Astrocyte (in vitro differentiated cells and primary cell): ENCODE measurements around the gene PRKCE. TPM values are rescaled to one million over a fixed set of nuclear protein-coding genes. Genes with fewer than 3 reads are reported as not detected.

ENCODE experiments used
- DNase-seq: peaks from one replicate; pipeline ENCODE4 v3.0.0-alpha.2; 2010; ENCODE audit warnings: low read depth
- FAIRE-seq: peaks from 2 replicates; lab custom pipeline; 2011; peaks lifted over from hg19 to GRCh38; lab: Jason Lieb, UNC
- H2AFZ ChIP-seq: 2 replicates; pipeline ENCODE4 v1.6.0; 2012; ENCODE audit warnings: low read depth, low read length, inconsistent platforms
- H3K27ac ChIP-seq: 2 replicates; pipeline ENCODE4 v1.5.1; 2011; ENCODE audit warnings: low read depth, low read length, inconsistent platforms
- H3K27me3 ChIP-seq: 2 replicates; pipeline ENCODE4 v1.6.0; 2011; ENCODE audit warnings: low read length, inconsistent platforms; ENCODE audit not compliant: insufficient read depth
- H3K36me3 ChIP-seq: 2 replicates; pipeline ENCODE4 v1.5.1; 2011; ENCODE audit warnings: low read length, inconsistent platforms; ENCODE audit not compliant: insufficient read depth
- H3K4me1 ChIP-seq: 2 replicates; pipeline ENCODE4 v1.5.1; 2011; ENCODE audit warnings: low read length, inconsistent platforms; ENCODE audit not compliant: insufficient read depth
- H3K4me2 ChIP-seq: 2 replicates; pipeline ENCODE4 v1.6.0; 2012; ENCODE audit warnings: low read length, inconsistent platforms
- H3K4me3 ChIP-seq: 2 replicates; pipeline ENCODE4 v1.5.1; 2011; ENCODE audit warnings: low read depth, mild to moderate bottlenecking, low read length, inconsistent platforms; ENCODE audit not compliant: insufficient read depth
- H3K79me2 ChIP-seq: 2 replicates; pipeline ENCODE4 v1.6.0; 2012; ENCODE audit warnings: mild to moderate bottlenecking, low read length, inconsistent platforms; ENCODE audit not compliant: insufficient read depth
- H3K9ac ChIP-seq: 2 replicates; pipeline ENCODE4 v1.6.0; 2012; ENCODE audit warnings: mild to moderate bottlenecking, low read length, inconsistent platforms
- H3K9me3 ChIP-seq: 2 replicates; pipeline ENCODE4 v1.5.1; 2012; ENCODE audit warnings: low read depth, mild to moderate bottlenecking, low read length, inconsistent platforms; ENCODE audit not compliant: insufficient read depth
- H4K20me1 ChIP-seq: 2 replicates; pipeline ENCODE4 v1.6.0; 2012; ENCODE audit warnings: low read length, inconsistent platforms; ENCODE audit not compliant: insufficient read depth
- H3K27ac Mint-ChIP-seq: one replicate; pipeline ENCODE4 v1.8.0; 2021; ENCODE audit warnings: mild to moderate bottlenecking, mixed read lengths; ENCODE audit not compliant: unreplicated experiment
- H3K27me3 Mint-ChIP-seq: one replicate; pipeline ENCODE4 v1.8.0; 2021; ENCODE audit warnings: low read depth, mixed read lengths; ENCODE audit not compliant: unreplicated experiment
- H3K36me3 Mint-ChIP-seq: one replicate; pipeline ENCODE4 v1.8.0; 2021; ENCODE audit warnings: low read depth, mixed read lengths; ENCODE audit not compliant: unreplicated experiment
- H3K4me1 Mint-ChIP-seq: one replicate; pipeline ENCODE4 v1.8.0; 2021; ENCODE audit warnings: low read depth, mixed read lengths; ENCODE audit not compliant: unreplicated experiment
- H3K4me3 Mint-ChIP-seq: one replicate; pipeline ENCODE4 v1.8.0; 2021; ENCODE audit warnings: mild to moderate bottlenecking, moderate library complexity, mixed read lengths; ENCODE audit not compliant: unreplicated experiment
- H3K9me3 Mint-ChIP-seq: one replicate; pipeline ENCODE4 v1.8.0; 2021; ENCODE audit warnings: mild to moderate bottlenecking, mixed read lengths; ENCODE audit not compliant: unreplicated experiment
- EZH2 ChIP-seq: IDR thresholded peaks from 2 replicates; pipeline ENCODE4 v1.6.1; 2012; ENCODE audit warnings: mild to moderate bottlenecking, low read length, inconsistent platforms; ENCODE audit not compliant: insufficient read depth
- total RNA-seq: library from RNA; stranded (reverse); gene quantifications from 2 replicates; pipeline ENCODE4 v1.2.1, GENCODE V29; 2021
- TF ChIP-seq, protein P1 (sequence below): IDR thresholded peaks from 2 replicates; pipeline ENCODE4 v1.5.1; 2011; ENCODE audit warnings: low read depth, mild to moderate bottlenecking, inconsistent platforms, low read length, moderate library complexity; ENCODE audit not compliant: insufficient read depth

The PRKCE gene
- total RNA-seq, 1 donor from 2014 or later, result 12.8 TPM

DNA sequence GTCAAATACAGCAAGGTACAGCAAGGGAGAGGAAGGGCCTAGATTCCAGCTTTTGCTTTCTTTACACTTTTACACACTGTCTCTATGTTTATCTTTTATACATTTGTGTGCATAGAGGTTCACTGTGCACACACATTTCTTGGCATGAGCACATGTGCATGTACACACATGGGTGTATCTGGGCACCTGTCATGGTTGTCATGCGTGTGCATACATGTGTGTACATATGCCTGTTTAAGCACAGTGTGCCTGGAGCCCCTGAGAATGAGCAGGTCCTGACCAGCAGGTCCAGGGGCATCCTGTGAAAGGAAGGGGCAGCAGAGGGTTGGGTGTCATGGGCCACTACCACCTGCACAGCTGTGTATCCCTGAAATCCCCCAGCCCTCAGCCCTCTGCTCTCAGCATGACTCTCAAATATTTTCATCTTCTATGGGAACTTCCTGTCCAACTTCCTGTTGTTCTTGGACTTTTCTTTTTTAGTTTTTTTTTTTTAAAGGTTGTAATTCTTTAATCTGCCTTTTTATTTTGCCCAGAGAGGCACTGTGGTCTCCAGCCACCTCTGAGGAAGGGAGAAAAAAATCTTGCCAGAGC lies 548.7 kb downstream of the PRKCE start:
- peak overlapping the region; percentile 47 for H3K27ac Mint-ChIP-seq
- no peak overlapping the region for H3K4me2 ChIP-seq
- DNase-seq (no peak), FAIRE-seq (no peak)
- H2AFZ ChIP-seq, result no peak overlapping the region
- no peaks in the 10 kb centered on the region for H3K79me2 ChIP-seq
- H3K27ac ChIP-seq, result no peak overlapping the region
- peaks cover 2% of the 10 kb centered on the region for H3K9me3 ChIP-seq
- TF ChIP-seq, protein P1, sequence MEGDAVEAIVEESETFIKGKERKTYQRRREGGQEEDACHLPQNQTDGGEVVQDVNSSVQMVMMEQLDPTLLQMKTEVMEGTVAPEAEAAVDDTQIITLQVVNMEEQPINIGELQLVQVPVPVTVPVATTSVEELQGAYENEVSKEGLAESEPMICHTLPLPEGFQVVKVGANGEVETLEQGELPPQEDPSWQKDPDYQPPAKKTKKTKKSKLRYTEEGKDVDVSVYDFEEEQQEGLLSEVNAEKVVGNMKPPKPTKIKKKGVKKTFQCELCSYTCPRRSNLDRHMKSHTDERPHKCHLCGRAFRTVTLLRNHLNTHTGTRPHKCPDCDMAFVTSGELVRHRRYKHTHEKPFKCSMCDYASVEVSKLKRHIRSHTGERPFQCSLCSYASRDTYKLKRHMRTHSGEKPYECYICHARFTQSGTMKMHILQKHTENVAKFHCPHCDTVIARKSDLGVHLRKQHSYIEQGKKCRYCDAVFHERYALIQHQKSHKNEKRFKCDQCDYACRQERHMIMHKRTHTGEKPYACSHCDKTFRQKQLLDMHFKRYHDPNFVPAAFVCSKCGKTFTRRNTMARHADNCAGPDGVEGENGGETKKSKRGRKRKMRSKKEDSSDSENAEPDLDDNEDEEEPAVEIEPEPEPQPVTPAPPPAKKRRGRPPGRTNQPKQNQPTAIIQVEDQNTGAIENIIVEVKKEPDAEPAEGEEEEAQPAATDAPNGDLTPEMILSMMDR, result no peak
- no peak for TF ChIP-seq EZH2
- no peaks in the 10 kb centered on the region for H3K36me3 ChIP-seq
- H3K9me3 Mint-ChIP-seq, result peaks cover 13% of the 10 kb centered on the region
- H3K4me3 ChIP-seq, result no peak overlapping the region
- H4K20me1 ChIP-seq, result no peaks in the 10 kb centered on the region
- H3K4me1 Mint-ChIP-seq, result peaks cover 11% of the 10 kb centered on the region
- H3K4me3 Mint-ChIP-seq, result no peak overlapping the region
- no peaks in the 10 kb centered on the region for H3K4me1 ChIP-seq
- H3K9ac ChIP-seq, result no peak overlapping the region
- H3K36me3 Mint-ChIP-seq, result no peaks in the 10 kb centered on the region
- no peaks in the 10 kb centered on the region for H3K27me3 ChIP-seq
- peaks cover 14% of the 10 kb centered on the region for H3K27me3 Mint-ChIP-seq

DNA sequence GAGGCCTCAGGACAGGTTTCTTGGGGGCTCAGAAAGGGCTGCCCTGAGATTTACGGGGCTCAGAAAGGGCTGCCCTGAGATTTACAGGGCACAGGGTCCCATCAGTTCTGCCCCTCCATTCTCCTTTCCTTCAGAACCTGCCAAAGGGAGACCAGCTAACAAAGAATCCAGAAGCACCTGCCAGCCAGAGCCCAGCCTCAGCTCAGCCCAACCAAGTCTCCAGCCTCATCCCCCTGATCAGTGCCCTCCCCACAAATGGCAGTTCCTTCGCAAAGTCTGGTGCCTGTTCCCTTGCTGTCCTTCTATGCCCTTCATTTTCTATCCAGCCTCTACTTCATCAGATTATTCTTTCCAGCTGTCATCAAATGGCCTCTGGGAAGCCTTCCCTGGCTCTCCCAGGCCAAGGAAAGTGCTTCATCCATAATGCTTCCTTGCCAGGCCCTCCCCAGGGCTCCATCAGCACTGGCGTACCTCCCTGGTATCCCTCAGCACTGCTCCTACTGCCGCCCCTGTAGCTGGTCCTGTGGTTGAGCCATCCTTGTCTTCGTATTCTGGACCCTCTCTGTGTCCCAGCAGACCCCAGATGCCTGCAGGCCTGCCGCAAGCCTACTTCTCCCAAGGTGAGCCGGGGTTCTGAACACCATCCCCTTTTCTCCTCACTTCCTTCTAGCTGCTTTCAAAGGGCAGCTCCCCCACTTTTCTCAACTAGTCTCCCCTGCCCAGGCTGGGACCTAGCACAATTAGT lies 549.6 kb downstream of the PRKCE start:
- Histone ChIP-seq H3K27ac (no peak overlapping the region), H3K4me3 (no peak overlapping the region), H4K20me1 (no peaks in the 10 kb centered on the region), H3K79me2 (no peaks in the 10 kb centered on the region), H3K4me1 (no peaks in the 10 kb centered on the region), H3K9me3 (peaks cover 2% of the 10 kb centered on the region), H2AFZ (no peak overlapping the region), H3K9ac (no peak overlapping the region), H3K4me2 (no peak overlapping the region), H3K27me3 (no peaks in the 10 kb centered on the region), H3K36me3 (no peaks in the 10 kb centered on the region)
- H3K4me1 Mint-ChIP-seq, result peaks cover 11% of the 10 kb centered on the region
- no peak for FAIRE-seq
- H3K36me3 Mint-ChIP-seq, result no peaks in the 10 kb centered on the region
- TF ChIP-seq, protein P1, result no peak
- no peak for TF ChIP-seq EZH2
- H3K27me3 Mint-ChIP-seq, result peaks cover 10% of the 10 kb centered on the region
- peaks cover 13% of the 10 kb centered on the region for H3K9me3 Mint-ChIP-seq
- DNase-seq, result no peak
- H3K27ac Mint-ChIP-seq, result peak overlapping the region; percentile 53
- H3K4me3 Mint-ChIP-seq, result no peak overlapping the region

DNA sequence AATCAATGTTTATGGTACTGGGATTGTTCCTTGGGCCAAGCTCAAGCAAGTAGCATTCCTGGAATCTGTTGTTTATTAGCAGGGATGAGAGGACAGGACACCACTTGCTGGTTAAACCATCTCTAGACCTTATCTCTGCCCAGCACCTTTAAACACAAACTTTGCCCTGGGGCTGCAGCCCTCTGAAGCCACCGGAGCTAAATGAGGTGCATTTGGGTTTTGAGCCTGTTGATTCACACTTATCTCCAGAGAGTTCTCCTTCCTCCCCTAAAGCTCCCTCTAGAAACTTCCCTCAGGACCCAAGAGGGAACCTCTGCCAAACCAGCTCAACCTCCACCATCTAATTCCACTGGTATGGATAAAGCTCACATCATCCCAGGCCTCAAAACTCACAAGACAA lies 551.0 kb downstream of the PRKCE start:
- TF ChIP-seq, protein P1, result no peak
- TF ChIP-seq EZH2, result no peak

More for the DNA sequence above, 551.0 kb downstream of the PRKCE start:
- Mint-ChIP-seq H3K9me3 (peaks cover 14% of the 10 kb centered on the region), H3K27me3 (peaks cover 10% of the 10 kb centered on the region), H3K36me3 (no peaks in the 10 kb centered on the region), H3K4me3 (no peak overlapping the region), H3K4me1 (peaks cover 8% of the 10 kb centered on the region), H3K27ac (no peak overlapping the region)
- Histone ChIP-seq H3K79me2 (no peaks in the 10 kb centered on the region), H2AFZ (no peak overlapping the region), H3K4me1 (no peaks in the 10 kb centered on the region), H3K9me3 (peaks cover 2% of the 10 kb centered on the region), H4K20me1 (no peaks in the 10 kb centered on the region), H3K4me2 (no peak overlapping the region), H3K36me3 (no peaks in the 10 kb centered on the region), H3K4me3 (no peak overlapping the region), H3K27me3 (no peaks in the 10 kb centered on the region), H3K9ac (no peak overlapping the region), H3K27ac (no peak overlapping the region)
- FAIRE-seq (no peak), DNase-seq (no peak)
